Endothelial cell of umbilical vein (primary cell): ENCODE results near the gene ERLIN1.

Experiments used
- GATA2 ChIP-seq: IDR thresholded peaks from 2 replicates; pipeline ENCODE4 v1.7.0; 2011; ENCODE audit warnings: low read depth, mild to moderate bottlenecking, moderate library complexity, mixed read lengths, low read length; ENCODE audit not compliant: insufficient read length, insufficient read depth
- POLR2AphosphoS5 ChIP-seq: IDR thresholded peaks from 2 replicates; pipeline ENCODE4 v1.6.1; 2012; ENCODE audit warnings: low read depth, mild to moderate bottlenecking, control low read depth, low read length, moderate library complexity; ENCODE audit not compliant: insufficient read depth

DNA sequence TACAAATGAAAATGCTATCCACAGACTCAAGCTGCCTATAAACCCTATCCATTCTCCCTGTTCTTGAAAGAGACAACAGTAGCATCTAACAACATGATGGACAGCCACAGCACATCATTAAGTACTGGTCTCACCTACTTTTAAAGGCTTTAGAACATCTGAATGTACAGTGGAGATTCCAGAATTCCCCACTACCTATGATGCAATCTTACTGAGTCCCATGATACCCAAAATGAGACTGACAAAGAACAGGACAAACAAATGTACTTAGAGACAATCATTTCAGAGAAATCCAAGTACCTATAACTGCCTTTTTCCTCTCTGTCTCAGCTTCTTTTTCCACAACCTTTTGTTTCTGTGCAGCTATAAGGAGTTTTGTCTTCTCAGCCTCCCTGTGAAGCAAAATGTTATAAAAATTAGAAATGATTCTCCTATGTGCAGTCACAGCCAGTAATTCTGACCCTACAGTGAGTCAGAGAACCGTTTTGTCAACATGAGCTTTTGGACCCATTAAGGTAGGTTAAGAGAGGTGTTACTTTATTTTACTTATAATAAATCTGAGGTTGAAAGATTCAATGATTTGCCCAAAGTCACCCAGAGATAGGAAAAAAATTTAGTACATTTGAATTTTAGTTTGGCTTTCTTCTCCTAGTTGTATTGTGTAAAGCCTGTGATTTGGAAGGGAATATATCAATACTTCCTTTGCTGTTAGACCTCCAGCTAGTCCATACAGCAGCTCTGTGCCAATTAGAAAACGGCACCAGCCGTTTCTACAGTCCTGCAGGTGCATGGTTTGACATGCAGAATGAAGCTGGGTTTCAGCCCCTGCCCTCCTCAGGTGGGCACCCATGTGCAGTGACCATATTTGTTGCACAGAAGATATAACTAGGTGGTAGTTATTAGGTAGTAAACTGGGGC, 21.9 kb downstream of the ERLIN1 start:
- TF ChIP-seq POLR2AphosphoS5, result no peak
- no peak for TF ChIP-seq GATA2
